Naive B cell (primary cell): ENCODE results near the gene RHOG. TPM values are rescaled to one million over a fixed set of nuclear protein-coding genes. Genes with fewer than 3 reads are reported as not detected.
"Not testable (repeated sequence)": the region's sequence is repeated elsewhere in the genome, so short reads cannot be mapped to it uniquely, and the experiment has no call there.

Source experiments
- ATAC-seq, 2 donors: fragments of 150-1000 bp; cut with Tn5 transposase; 2 replicates each; pipeline ENCODE4 v1.10.0; 2021; ENCODE audit warnings: low read depth in 2 of 2, mild to moderate bottlenecking in 2 of 2, moderate library complexity in 2 of 2
- DNase-seq: peaks from one replicate; pipeline ENCODE4 v3.0.0; 2022
- H3K27ac Mint-ChIP-seq, 6 donors: one replicate each; pipeline ENCODE4 v1.8.0; 2020 to 2022; ENCODE audit warnings: mild to moderate bottlenecking in 6 of 6, mixed read lengths in 6 of 6, moderate library complexity in 5 of 6, inconsistent platforms in 2 of 6
- H3K27me3 Mint-ChIP-seq, 3 donors: one replicate each; pipeline ENCODE4 v1.8.0; 2021 to 2022; ENCODE audit warnings: mixed read lengths in 3 of 3, mild to moderate bottlenecking in 1 of 3
- H3K36me3 Mint-ChIP-seq, 2 donors: one replicate each; pipeline ENCODE4 v1.8.0; 2020 to 2022; ENCODE audit warnings: mixed read lengths in 2 of 2, inconsistent platforms in 1 of 2, mild to moderate bottlenecking in 1 of 2
- H3K4me1 Mint-ChIP-seq, 3 donors: one replicate each; pipeline ENCODE4 v1.8.0; 2020 to 2022; ENCODE audit warnings: mixed read lengths in 3 of 3, inconsistent platforms in 1 of 3, mild to moderate bottlenecking in 1 of 3, moderate library complexity in 1 of 3
- H3K4me3 Mint-ChIP-seq, 8 donors: one replicate each; pipeline ENCODE4 v1.8.0; 2020 to 2022; ENCODE audit warnings: mild to moderate bottlenecking in 8 of 8, mixed read lengths in 8 of 8, moderate library complexity in 8 of 8, inconsistent platforms in 2 of 8
- H3K9me3 Mint-ChIP-seq, 7 donors: one replicate each; pipeline ENCODE4 v1.8.0; 2020 to 2022; ENCODE audit warnings: mixed read lengths in 7 of 7, mild to moderate bottlenecking in 5 of 7, inconsistent platforms in 2 of 7, moderate library complexity in 1 of 7
- polyA plus RNA-seq, 6 donors: library from polyadenylated mRNA; unstranded; fragments of 300-500 nt; fragmentation: Illumina TruSeq; gene quantifications; one replicate each; pipeline ENCODE4 v1.2.3, GENCODE V29; 2021; ENCODE audit warnings: low read depth in 6 of 6

Gene RHOG
- polyA plus RNA-seq, 6 donors from 2014 or later: 88.9 to 144 (median 117) TPM

GRCh38 chr11:3826721-3827120 is 14.0 kb downstream of the RHOG start:
- Mint-ChIP-seq H3K36me3 (peaks cover 5 to 8% of the 10 kb centered on the region in 2 donors), H3K9me3 (no peaks in the 10 kb centered on the region), H3K4me3 (no peak overlapping the region), H3K4me1 (peaks cover 29 to 50% (median 38%) of the 10 kb centered on the region in 3 donors), H3K27me3 (no peaks in the 10 kb centered on the region), H3K27ac (peak overlapping the region in 4 of 6 donors; percentile 51 to 84 (median 77))
- no peak for ATAC-seq
- DNase-seq: no peak

DNA sequence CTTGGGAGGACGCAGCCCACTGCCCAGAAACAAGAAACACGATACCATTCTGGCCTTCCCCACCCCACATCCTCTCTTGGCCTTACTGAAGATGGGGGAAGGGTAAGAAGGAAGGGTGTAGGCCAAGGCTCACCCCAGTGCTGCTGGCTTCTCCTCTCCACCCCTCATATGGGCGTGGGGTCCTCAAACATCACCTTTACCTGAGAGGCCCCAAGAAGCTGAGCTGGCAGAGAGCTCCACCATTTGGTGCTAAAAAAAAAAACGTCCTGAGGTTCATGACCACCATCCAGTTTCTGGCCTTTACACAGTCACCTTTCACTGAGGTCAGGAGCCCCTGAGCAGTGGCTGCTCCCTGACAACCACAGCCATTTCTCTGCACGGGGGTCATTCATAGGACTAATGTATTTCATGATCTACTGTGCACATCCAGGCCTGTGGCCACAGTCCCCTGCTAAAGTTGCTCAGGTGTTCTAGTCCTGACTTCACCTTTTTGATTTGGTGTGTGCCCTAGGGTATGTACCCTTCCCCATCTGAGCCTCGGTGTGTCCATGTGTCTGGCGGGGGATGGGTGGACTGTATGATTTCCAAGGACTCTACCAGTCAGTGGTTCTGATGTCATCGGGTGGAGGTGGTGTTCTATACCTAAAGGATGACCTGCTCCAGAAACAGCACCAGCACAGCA is 15.1 kb downstream of the RHOG start:
- no peaks in the 10 kb centered on the region for H3K27me3 Mint-ChIP-seq
- peaks cover 5 to 8% of the 10 kb centered on the region in 2 donors for H3K36me3 Mint-ChIP-seq
- H3K4me3 Mint-ChIP-seq: peak overlapping the region in 1 of 8 donors; percentile 65
- no peaks in the 10 kb centered on the region for H3K9me3 Mint-ChIP-seq
- ATAC-seq: no peak
- DNase-seq: no peak
- peaks cover 19 to 39% (median 27%) of the 10 kb centered on the region in 3 donors for H3K4me1 Mint-ChIP-seq
- peak overlapping the region in 5 of 6 donors; percentile 27 to 88 (median 82) for H3K27ac Mint-ChIP-seq

- peaks cover 5 to 8% of the 10 kb centered on the region in 2 donors for H3K36me3 Mint-ChIP-seq
- DNase-seq (peak; percentile 68), ATAC-seq (peak; percentile 93 to 98)
- no peaks in the 10 kb centered on the region for H3K27me3 Mint-ChIP-seq
- H3K9me3 Mint-ChIP-seq: no peaks in the 10 kb centered on the region
- H3K27ac Mint-ChIP-seq: peak overlapping the region; percentile 75 to 93 (median 86)
- peak overlapping the region in 3 of 8 donors; percentile 20 to 51 (median 47) for H3K4me3 Mint-ChIP-seq
- H3K4me1 Mint-ChIP-seq: peaks cover 19 to 37% (median 23%) of the 10 kb centered on the region in 3 donors
These were observed 15.9 kb downstream of the RHOG start for GRCh38 chr11:3824714-3825472.

- Mint-ChIP-seq H3K4me3 (peak overlapping the region in 1 of 8 donors; percentile 51), H3K9me3 (no peaks in the 10 kb centered on the region), H3K27me3 (no peaks in the 10 kb centered on the region), H3K27ac (peak overlapping the region in 3 of 6 donors; percentile 59 to 93 (median 84)), H3K36me3 (peaks cover 5 to 8% of the 10 kb centered on the region in 2 donors), H3K4me1 (peaks cover 19 to 37% (median 23%) of the 10 kb centered on the region in 3 donors)
- ATAC-seq (no peak), DNase-seq (no peak)
These were observed 16.8 kb downstream of the RHOG start for GRCh38 chr11:3823762-3824506.

- Mint-ChIP-seq H3K4me3 (peak overlapping the region in 1 of 8 donors; percentile 51), H3K36me3 (peaks cover 5 to 8% of the 10 kb centered on the region in 2 donors), H3K27ac (peak overlapping the region in 3 of 6 donors; percentile 44 to 84 (median 59)), H3K27me3 (no peaks in the 10 kb centered on the region), H3K9me3 (no peaks in the 10 kb centered on the region), H3K4me1 (peaks cover 20 to 37% (median 23%) of the 10 kb centered on the region in 3 donors)
- DNase-seq: no peak
- no peak for ATAC-seq
These were observed 17.5 kb downstream of the RHOG start for GRCh38 chr11:3823303-3823702.

DNA sequence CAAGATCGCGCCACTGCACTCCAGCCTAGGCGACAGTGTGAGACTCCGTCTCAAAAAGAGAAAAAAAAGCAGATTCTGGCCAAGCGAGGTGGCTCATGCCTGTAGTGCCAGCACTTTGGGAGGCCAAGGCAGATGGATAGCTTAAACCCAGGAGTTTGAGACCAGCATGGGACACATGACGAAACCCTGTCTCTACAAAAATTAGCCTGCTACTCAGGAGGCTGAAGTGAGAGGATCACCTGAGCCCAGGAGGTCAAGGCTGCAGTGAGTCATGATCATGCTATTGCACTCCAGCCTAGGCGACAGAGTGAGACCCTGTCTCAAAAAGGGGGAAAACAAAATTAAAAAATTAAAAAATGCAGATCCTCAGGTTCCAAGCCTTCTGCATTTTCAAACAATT is 18.4 kb downstream of the RHOG start:
- Mint-ChIP-seq H3K27ac (no peak overlapping the region), H3K9me3 (no peaks in the 10 kb centered on the region), H3K4me3 (no peak overlapping the region), H3K27me3 (no peaks in the 10 kb centered on the region), H3K36me3 (peaks cover under 1 to 5% of the 10 kb centered on the region in 2 donors), H3K4me1 (peaks cover 22 to 32% (median 23%) of the 10 kb centered on the region in 3 donors)
- no peak for ATAC-seq
- no peak for DNase-seq

- DNase-seq: no peak
- no peaks in the 10 kb centered on the region for H3K27me3 Mint-ChIP-seq
- H3K27ac Mint-ChIP-seq: peak overlapping the region in 3 of 6 donors; percentile 14 to 68 (median 53)
- no peak for ATAC-seq
- no peak overlapping the region for H3K4me3 Mint-ChIP-seq
- H3K4me1 Mint-ChIP-seq: peaks cover 19 to 27% (median 23%) of the 10 kb centered on the region in 3 donors
- H3K36me3 Mint-ChIP-seq: no peaks in the 10 kb centered on the region
- H3K9me3 Mint-ChIP-seq: no peaks in the 10 kb centered on the region
These were observed 19.8 kb downstream of the RHOG start for GRCh38 chr11:3820971-3821370.

GRCh38 chr11:3817181-3817800 is 23.5 kb downstream of the RHOG start:
- ATAC-seq: no peak
- Mint-ChIP-seq H3K36me3 (no peaks in the 10 kb centered on the region), H3K4me1 (peaks cover 0 to 7% (median 0%) of the 10 kb centered on the region in 3 donors), H3K4me3 (no peak overlapping the region), H3K27me3 (no peaks in the 10 kb centered on the region), H3K27ac (peak overlapping the region in 2 of 6 donors; percentile 20 to 42), H3K9me3 (no peaks in the 10 kb centered on the region)
- no peak for DNase-seq

GRCh38 chr11:3816673-3817072 is 24.1 kb downstream of the RHOG start:
- no peak for ATAC-seq
- Mint-ChIP-seq H3K4me3 (no peak overlapping the region), H3K9me3 (no peaks in the 10 kb centered on the region), H3K4me1 (peaks cover 0 to 7% (median 0%) of the 10 kb centered on the region in 3 donors), H3K27me3 (no peaks in the 10 kb centered on the region), H3K36me3 (no peaks in the 10 kb centered on the region), H3K27ac (no peak overlapping the region)
- no peak for DNase-seq

- Mint-ChIP-seq H3K4me3 (no peak overlapping the region), H3K36me3 (no peaks in the 10 kb centered on the region), H3K27me3 (no peaks in the 10 kb centered on the region), H3K4me1 (peaks cover 0 to 7% (median 0%) of the 10 kb centered on the region in 3 donors), H3K9me3 (no peaks in the 10 kb centered on the region), H3K27ac (peak overlapping the region in 2 of 6 donors; percentile 21 to 40)
- DNase-seq: no peak
- no peak for ATAC-seq
These were observed 24.9 kb downstream of the RHOG start for GRCh38 chr11:3815845-3816244.

- H3K27ac Mint-ChIP-seq: peak overlapping the region in 1 of 6 donors; percentile 95
- ATAC-seq, H3K36me3 Mint-ChIP-seq, DNase-seq, H3K4me3 Mint-ChIP-seq, H3K9me3 Mint-ChIP-seq, H3K27me3 Mint-ChIP-seq, H3K4me1 Mint-ChIP-seq: not testable (repeated sequence)
These were observed 25.9 kb downstream of the RHOG start for GRCh38 chr11:3814832-3815231.

DNA sequence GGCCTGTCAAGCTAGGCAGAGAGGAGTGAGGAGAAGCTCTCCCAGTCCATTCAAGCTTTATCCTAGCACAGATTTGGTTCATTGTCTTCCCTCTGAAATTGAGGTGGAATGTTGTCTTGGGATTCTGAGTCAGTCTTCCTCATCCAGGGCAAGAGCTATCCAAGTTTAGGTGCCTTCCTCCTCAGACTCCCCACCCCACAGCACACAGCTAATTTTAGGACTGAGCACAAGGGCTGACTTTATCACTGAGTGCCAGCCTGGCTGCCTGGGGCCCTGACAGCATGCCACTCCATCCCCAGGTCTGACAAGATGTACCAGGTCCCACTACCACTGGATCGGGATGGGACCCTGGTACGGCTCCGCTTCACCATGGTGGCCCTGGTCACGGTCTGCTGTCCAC is 29.8 kb downstream of the RHOG start:
- Mint-ChIP-seq H3K27me3 (no peaks in the 10 kb centered on the region), H3K36me3 (no peaks in the 10 kb centered on the region), H3K4me1 (peaks cover 12 to 23% (median 19%) of the 10 kb centered on the region in 3 donors), H3K27ac (no peak overlapping the region), H3K9me3 (no peaks in the 10 kb centered on the region), H3K4me3 (peak overlapping the region in 1 of 8 donors; percentile 3)
- ATAC-seq: no peak
- no peak for DNase-seq

- no peaks in the 10 kb centered on the region for H3K36me3 Mint-ChIP-seq
- ATAC-seq: no peak
- H3K4me1 Mint-ChIP-seq: peaks cover 12 to 23% (median 19%) of the 10 kb centered on the region in 3 donors
- no peaks in the 10 kb centered on the region for H3K9me3 Mint-ChIP-seq
- no peaks in the 10 kb centered on the region for H3K27me3 Mint-ChIP-seq
- H3K27ac Mint-ChIP-seq: no peak overlapping the region
- no peak for DNase-seq
- peak overlapping the region in 1 of 8 donors; percentile 70 for H3K4me3 Mint-ChIP-seq
These were observed 30.3 kb downstream of the RHOG start for GRCh38 chr11:3810446-3810845.
